OCI-LY7 (cell line): ENCODE measurements around the gene SEC24B.

Source experiments
- CTCF ChIP-seq: fragments of 200-600 bp; sonication (generic); conservative IDR thresholded peaks from 2 replicates; pipeline ENCODE4 v1.5.1; 2014; ENCODE audit warnings: mild to moderate bottlenecking, antibody characterized with exemption, low read length, moderate library complexity, mixed read lengths
- EZH2phosphoT487 ChIP-seq: fragments of 200-600 bp; sonication (generic); IDR thresholded peaks from 2 replicates; pipeline ENCODE4 v1.6.1; 2018; ENCODE audit warnings: low read depth, borderline replicate concordance, mild to moderate bottlenecking, mixed run types, antibody characterized with exemption, low read length, moderate library complexity, mixed read lengths

DNA sequence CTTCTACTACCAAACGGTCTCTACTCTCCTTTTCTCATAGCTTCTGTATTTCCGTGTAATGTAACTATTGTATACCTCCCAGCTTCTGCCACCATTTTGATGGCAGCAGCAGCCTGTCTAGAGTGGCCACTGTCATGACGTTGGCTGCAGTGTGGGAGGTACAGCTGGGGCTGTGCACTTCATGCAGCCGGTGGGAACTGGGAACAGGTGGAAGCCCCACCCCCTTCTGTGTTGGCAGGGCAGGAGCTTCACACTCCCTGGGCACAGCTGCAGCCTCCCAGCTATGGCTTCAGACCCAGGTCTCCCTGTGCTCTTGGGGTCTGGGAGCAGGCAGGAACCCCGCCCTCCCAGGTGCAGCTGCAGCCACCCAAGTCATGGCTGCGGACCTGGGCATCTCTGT is 49.8 kb upstream of the SEC24B start:
- TF ChIP-seq CTCF (no peak), EZH2phosphoT487 (no peak)
